Cardiac septum (tissue), 1 donor: ENCODE results near the gene C1orf74. TPM values are rescaled to one million over a fixed set of nuclear protein-coding genes. Genes with fewer than 3 reads are reported as not detected.

ENCODE experiments used
- DNase-seq: peaks from one replicate; pipeline ENCODE4 v3.0.0-alpha.2; 2020; ENCODE audit warnings: low spot score
- intact Hi-C: fragments of 100-400 bp; cut with DNase I; formaldehyde crosslinking; loops from one replicate; pipeline ENCODE4 v1.14.0; 2022
- total RNA-seq: library from RNA; stranded (reverse); fragmentation: NEBNext Ultra II Directional; extraction: Animal tissue kit (Norgen Biotek cat#: 25700); gene quantifications from one replicate; pipeline ENCODE4 v1.2.1, GENCODE V29; 2021
- donor health status: DM: no; HTN: no; CAD: no.

The C1orf74 gene
- total RNA-seq, 1 donor from 2014 or later: 1.6 TPM

DNA sequence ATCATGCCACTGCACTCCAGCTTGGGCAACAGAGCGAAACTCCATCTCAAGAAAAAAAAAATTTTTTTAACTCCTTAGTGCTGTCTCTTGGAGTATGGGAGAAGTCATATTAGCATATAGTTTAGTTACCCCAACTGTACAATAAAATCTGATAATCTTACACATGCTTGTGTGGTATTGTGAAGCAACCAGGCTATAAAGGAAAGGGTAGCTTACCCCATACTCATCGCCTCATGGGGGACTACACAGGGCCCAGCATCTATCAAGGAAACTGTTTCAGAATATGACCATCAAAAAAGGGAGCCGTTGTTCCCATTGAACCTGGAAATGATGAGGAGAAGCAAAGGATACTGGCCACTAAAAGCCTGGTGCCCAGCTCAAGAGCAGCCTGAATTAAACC is 31.5 kb downstream of the C1orf74 start:
- no peak for DNase-seq
- intact Hi-C loops: no loop called here

DNA sequence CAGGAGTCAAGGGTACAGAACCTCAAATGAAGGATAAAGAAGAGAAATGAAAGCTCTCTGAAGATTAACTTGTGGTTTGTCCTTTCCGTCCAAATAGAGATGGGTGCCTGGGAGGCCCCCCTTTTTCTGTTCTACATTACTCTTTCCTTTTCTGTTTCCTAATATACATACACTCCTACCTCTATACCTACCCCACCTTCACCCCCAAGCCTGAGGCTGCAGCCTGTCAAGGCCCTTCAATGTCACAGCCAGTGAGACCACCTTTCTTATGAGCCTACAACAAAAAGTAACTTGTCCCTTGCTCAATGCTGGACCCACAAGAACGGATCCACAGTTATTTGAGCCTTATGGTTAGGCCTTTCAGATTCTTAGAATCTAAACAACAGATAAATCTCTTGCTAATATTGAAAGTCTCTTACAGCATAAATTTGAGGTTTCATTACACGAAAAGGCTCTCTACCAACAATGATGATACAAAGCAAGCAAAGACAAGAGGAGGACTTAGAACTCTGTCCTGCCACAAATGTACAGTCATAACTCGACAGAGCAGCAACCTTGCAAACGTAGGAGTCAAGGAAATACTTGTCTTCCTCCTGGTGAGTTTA is 32.6 kb downstream of the C1orf74 start:
- intact Hi-C loops: no loop called here

DNA sequence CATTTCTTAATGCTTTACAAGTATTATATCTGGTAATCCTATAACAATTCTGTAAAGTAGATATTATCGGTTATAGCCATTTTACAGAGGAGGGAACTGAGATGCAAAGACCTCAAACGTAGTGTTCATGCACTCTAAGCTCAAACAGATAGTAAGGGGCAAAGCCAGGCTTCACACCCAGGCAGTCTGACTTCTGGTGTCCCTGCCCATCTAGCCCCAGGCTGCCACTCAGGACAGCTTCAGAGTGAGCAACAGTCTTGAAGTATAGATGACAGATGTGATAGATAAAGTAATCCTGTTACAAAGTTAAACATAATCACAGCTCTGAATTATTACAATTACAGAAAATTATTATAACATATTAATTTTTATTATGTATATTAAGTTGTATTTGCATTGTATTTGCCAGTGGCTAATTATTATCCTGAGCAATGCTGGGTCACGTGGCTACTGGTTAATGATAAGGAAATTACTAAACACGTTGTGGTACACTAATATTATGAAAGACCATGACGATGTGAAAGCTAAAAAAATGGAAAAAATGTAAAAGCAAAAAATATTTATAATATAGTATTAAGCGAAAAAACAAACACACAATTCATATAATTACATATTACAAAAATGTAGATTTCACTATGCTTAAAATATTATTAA is 34.6 kb downstream of the C1orf74 start:
- no peak for DNase-seq
- intact Hi-C loops: loop anchor here (2.0 to 5.0 kb wide), 2 partner anchors 122 to 149 kb away; no protein-coding TSS in a partner anchor

More for the DNA sequence above, 32.6 kb downstream of the C1orf74 start:
- no peak for DNase-seq

DNA sequence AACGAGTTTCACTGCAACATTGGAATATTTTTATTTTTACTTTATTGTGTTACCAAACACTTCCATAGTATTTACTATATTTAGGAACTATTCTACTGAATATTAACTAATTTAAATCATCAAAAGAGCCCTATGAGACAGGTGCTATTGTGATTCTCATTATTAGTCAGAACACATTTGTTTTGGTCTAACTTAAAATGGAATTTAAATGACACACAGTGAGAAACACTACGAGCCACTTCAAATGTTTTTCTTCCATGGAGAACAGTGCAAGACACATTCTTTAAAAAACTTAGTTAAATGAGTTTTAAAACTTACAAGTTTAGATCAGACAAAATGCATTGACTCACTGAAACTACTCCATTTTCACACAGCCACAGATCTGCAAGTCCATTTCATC is 35.2 kb downstream of the C1orf74 start:
- intact Hi-C loops: loop anchor here (2.0 to 5.0 kb wide), 2 partner anchors 122 to 148 kb away; no protein-coding TSS in a partner anchor
- DNase-seq: no peak

DNA sequence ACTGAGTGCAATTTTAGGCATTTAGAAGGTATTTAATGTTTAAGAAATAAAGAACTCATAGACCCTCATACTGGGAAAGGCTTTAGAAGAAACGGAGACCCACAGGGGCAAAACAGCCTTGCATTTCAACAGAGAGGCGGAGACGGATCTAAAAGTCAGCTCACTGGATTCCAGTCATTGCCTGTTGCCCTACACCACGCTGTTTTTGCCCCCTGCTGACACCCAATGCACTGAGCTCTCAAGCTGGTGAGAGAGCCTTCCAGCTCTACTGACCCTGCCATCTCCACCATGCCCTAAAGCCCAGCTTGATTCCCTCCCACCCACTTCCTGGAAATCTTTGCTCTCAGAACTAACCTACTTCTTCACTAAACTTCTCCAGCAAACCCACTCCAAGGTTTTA is 35.7 kb downstream of the C1orf74 start:
- DNase-seq: no peak
- intact Hi-C loops: loop anchor here (2.0 to 5.0 kb wide), 2 partner anchors 121 to 148 kb away; no protein-coding TSS in a partner anchor

DNA sequence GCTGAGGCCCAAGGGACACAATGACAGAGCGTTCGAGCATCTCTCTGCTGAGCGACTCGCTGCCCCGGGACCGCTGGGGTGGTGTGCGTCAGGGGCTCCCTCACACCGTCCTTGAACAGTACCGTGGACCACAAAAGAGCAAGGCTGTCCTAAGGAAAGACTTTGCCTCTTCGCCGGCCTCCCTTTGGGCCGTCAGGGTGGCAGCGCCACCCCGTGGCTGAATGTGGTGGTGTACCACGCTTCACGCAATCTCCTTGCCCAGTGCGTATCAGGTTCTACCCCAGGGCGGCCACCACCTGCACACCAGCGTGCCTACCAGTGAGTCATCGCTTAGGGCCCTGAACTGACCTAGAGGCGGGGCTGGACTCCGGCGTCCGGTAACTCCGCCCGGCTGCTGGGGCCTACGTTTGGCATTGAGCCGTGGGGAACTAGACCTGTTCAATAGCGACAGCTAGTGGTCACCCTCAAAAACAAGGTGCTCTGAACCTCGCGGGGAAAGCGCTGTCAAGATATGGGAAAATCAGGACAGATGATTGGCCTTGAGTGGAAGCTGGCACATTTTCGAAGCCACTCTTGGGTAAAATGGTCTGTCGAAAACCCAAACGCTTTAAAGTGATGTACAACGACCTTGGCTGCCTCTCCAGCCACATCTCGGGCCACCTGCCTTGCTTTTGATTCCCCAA is 36.6 kb downstream of the C1orf74 start:
- intact Hi-C loops: loop anchor here (1.0 to 5.0 kb wide), 5 partner anchors 45 to 171 kb away; no protein-coding TSS in a partner anchor

DNA sequence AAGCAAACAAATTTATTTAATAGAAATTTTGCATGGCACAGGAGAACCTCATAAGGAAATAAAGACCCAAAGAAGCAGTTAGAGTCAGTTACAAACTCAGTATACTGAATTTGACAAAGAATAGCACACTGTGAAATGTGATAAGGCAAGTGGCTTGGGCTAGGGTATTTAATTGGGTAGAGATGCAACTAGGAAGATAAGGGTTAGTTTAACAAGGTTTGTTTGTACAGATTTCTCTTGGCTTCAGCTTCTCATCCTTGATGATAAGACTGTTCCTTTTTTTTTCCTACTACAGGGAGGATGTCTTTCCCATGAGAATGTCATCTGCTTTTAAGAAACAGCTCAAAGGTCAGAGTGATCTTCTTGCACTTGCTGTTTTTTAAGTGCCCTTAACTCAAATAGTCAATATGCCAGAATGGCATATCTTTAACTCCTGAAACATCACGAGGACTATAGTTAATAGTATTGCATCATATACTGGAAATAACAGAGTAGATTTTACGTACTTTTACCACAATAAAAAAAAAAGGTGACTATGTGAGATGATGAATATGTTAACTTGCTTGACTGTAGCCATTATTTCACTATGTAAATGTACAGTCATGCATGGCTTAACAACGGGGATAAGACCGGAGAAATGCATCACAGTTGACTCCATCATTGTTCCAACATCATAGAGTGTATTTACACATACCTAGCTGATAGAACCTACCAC is 37.8 kb downstream of the C1orf74 start:
- DNase-seq: no peak
- intact Hi-C loops: loop anchor here (1.0 to 5.0 kb wide), 4 partner anchors 44 to 170 kb away; no protein-coding TSS in a partner anchor

More for the DNA sequence above, 36.6 kb downstream of the C1orf74 start:
- peak; percentile 98 for DNase-seq

DNA sequence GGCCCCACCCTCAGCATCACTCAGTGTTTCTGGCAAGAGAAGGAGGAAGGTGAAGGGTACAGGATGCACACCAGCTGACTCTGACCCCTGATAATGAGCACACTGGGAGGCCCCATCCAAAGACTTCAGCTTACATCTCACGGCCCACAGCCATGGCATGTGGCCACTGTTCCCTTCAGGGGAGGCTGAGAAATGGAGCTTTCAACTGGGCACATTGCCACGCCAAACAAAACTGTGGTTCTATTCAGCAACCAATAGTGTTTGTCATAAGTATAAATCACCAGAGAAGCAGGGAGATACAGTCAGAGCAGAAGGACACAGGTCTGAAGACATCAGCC is 41.2 kb downstream of the C1orf74 start:
- no peak for DNase-seq
- intact Hi-C loops: loop anchor here (2.0 kb wide), 2 partner anchors 14 to 100 kb away; no protein-coding TSS in a partner anchor

DNA sequence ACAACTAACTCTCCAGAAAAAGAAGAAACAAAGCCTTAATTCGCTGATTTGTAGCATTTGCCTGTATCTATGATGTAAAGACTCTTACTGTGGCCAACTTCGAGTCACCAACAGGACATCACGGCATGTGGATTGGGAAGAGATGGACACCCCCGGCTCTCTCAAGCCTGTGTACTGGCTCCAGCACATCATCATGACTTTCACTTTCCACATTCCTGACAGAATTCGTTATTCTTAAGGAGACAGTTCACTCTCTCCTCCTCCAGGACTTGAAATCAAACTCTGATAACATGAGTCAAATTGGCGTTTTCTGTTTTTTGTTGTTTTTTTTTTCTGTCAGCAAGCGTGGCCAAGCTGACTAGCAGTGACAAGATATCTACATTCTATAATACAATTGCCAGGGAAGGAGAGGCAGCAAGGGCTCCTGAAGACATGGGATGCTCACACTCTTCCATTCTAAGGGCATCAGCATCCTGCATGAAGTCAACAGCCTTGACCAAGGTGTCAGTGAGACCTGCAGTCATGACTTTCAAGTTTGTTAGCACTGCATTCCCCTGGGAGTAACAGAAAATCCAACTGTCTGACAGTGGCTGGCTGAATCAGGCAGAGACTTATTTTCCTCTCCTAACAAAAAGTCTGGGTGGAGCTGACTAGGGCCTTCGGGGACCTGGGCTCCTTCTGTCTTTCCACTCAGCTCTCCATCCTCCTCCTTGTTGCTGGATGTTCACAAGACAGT is 41.8 kb downstream of the C1orf74 start:
- intact Hi-C loops: loop anchor here (2.0 kb wide), 2 partner anchors 14 to 100 kb away; no protein-coding TSS in a partner anchor
- no peak for DNase-seq

DNA sequence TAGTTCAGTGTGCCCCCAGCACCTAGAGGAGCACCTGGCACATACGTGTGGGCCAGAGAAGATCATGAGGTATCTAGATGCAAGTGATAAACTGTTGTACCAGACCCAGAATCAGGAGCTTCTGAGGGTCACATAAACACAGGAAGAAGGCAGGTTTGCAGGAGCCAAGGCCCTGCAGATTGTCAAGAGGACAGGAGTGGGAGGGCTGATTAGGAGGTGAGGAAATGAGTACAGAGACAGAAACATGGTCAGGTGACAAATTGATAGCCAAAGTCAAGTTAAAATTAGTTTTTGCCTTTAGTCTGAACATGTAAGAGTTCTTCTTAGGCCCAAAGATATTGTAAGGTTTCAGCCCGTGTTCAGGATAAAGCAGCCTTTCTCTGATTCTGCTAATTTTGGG is 42.5 kb downstream of the C1orf74 start:
- DNase-seq: no peak
- intact Hi-C loops: loop anchor here (2.0 kb wide), 2 partner anchors 13 to 99 kb away; no protein-coding TSS in a partner anchor

DNA sequence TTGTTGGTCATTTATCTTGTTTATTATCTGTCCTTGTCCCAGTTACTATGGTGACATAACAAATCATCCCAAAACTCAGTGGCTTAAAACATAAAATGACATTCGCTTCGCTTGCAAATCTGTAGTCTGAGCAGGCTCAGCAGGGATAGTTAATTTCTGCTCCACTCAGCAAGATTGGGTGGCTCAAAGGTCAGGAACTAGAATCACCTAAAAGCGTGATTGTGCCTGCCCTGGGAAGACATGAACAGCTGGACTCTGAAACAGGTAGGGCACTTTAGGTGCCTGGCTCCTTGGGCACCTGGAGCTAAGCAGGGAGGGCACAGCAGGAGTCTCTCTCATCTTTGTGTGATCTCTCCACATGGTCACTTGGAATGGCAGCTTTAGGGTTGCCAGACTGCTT is 43.2 kb downstream of the C1orf74 start:
- no peak for DNase-seq
- intact Hi-C loops: no loop called here

DNA sequence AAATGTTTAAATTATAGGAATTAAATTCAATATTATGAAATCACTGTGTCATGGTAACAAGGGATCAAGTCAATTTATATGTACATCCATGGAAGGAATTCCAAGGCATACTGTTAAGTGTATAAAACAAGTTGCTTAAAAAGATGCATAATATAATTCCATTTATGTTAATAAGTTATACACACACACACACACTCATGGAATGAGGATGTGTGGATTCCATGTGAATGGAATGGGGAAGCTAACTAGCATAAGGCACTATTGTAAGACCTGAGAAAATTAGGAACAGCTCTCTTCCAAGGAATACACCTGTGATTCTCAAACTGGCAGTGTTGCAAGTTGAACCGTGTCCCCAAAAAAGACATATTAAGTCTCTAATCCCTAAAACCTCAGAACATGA is 46.1 kb downstream of the C1orf74 start:
- intact Hi-C loops: no loop called here

DNA sequence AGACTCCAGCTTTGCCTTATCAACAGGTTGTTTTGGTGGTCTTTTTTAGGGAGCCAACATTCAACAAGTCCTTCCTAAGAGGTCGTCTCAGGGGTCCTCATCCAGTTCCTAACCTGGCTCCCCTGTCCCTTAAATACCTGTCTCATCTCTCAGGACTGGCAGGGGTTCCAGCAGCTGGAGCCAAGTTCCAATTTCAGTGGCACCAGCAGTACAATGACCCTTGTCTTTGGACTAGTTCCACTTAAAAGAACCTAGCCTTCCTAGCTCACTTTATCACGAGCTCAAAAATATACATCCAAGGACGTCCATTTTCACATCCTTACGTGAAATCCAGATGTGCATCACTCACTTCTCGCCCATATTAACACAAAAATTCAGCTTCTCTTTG is 47.2 kb downstream of the C1orf74 start:
- intact Hi-C loops: no loop called here
- DNase-seq: no peak

More for the DNA sequence above, 46.1 kb downstream of the C1orf74 start:
- DNase-seq: no peak

DNA sequence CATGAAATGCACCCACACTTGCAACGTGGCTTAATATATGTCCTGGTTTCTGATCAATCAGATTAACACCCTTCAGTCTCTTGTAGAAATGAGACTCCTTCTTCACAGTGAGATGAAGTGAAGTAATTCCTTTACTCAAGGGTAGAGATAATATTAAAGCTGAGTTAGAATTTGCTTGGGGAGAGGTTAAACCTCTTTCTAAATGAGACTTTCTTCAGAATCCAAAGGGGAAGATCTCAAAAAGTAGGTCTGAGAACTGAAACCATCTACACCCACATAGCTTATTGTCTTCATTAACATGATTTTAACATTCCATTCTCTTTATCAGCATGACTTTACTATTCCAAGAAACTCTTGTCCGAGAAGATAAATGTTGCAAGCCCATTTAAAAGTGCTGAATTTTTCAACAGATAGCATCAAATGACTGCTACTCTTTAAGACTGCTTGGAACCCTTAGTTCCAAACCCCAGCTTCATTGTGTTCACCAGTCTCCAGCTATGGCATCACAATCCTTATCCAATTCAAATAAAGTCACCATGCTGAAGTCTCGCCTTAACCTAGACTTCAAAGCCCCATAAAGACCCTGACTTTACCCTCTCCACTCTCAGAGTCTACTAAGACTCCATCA is 47.8 kb downstream of the C1orf74 start:
- DNase-seq: no peak
- intact Hi-C loops: no loop called here

DNA sequence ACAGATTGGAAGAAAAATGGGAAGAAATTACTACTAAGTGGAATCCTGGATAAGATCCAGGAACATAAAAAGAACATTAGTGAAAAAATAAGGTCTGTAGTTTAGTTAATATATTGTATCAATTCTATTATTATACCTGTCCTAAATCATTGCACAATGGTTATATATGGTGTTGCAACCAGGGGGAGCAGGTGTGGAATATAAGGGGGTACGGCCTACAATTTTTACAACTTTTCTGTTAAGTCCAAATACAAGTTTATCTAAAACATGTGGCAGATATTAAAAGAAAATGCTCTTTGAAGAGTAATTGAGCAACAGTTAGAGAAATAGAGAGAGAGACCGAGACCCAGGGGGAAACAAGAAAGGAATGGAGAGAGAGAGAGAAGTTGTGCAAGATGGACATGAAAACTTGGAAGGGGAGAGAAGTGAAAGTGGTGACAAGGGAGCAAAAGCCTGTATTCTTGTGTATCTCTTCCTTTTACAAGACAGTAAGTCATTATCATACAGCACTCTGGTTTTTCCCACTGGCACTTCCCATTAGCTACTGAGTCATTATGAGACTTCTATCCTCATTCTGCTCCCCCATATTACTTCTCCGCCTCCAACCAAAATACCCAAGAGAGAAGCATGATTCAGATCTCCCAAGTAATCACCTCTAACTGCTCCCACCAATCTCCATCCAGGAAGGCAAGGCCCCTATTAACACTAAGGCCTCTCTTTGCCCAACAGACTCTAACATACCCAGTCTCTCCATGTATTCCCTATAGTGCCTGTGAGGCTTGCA is 50.8 kb downstream of the C1orf74 start:
- intact Hi-C loops: no loop called here
- no peak for DNase-seq

DNA sequence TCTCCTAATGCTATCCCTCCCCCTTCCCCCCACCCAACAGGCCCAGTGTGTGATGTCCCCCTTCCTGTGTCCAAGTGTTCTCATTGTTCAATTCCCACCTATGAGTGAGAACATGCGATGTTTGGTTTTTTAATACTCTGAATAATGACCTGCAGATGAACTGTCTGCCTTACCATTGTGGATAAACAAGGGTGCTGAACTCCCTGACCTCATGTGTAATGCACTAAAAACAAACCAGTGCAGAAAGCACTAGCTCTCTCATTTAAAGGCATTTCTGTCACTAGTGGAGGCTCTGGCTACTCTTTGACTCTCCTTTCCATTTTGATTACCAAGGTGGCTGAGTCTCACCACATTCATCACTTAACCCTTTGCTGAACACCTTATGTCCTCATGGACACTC is 51.6 kb downstream of the C1orf74 start:
- DNase-seq: no peak
- intact Hi-C loops: no loop called here

DNA sequence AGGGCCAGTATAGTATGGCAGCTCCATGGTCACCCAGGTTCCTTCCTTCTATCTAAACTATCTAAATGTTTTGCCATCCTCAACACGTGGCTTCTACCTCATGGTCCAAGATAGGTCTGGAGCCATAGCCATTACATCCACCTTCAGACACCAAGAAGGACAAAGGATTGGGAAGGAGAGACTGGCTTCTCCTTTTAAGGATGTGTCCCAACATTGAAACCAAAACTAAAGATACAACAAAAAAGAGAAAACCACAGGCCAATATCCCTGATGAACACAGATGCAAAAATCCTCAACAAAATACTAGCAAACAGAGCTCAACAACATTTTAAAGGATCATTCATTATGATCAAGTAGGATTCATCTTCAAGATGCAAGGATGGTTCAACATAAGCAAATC is 54.9 kb downstream of the C1orf74 start:
- intact Hi-C loops: loop anchor here (2.0 kb wide), 1 partner anchor 13 kb away; no protein-coding TSS in a partner anchor

More for the DNA sequence above, 54.9 kb downstream of the C1orf74 start:
- DNase-seq: no peak
